Right atrium auricular region (tissue), 2 donors: ENCODE data around the gene HES7. TPM values are rescaled to one million over a fixed set of nuclear protein-coding genes. Genes with fewer than 3 reads are reported as not detected.
"Not testable (repeated sequence)": the region's sequence is repeated elsewhere in the genome, so short reads cannot be mapped to it uniquely, and the experiment has no call there.

Experiments used
- DNase-seq: peaks from one replicate; pipeline ENCODE4 v3.0.0-alpha.2; 2019; ENCODE audit warnings: low spot score
- H3K27ac ChIP-seq, 2 donors: fragments of 200-600 bp; sonication (generic); 1 replicate in 1 of 2; 2 replicates in 1 of 2; pipeline ENCODE4 v1.5.1; 2016 to 2019
- H3K27me3 ChIP-seq, 2 donors: fragments of 200-600 bp; sonication (generic); one replicate each; pipeline versions ENCODE4 v1.5.1 to v1.6.0; 2017 to 2019
- H3K36me3 ChIP-seq: fragments of 200-600 bp; sonication (generic); one replicate; pipeline ENCODE4 v1.5.1; 2016
- H3K4me1 ChIP-seq, 2 donors: fragments of 200-600 bp; sonication (generic); one replicate each; pipeline versions ENCODE4 v1.5.1 to v1.6.0; 2017 to 2019
- H3K4me3 ChIP-seq, 2 donors: fragments of 200-600 bp; sonication (generic); 1 replicate in 1 of 2; 2 replicates in 1 of 2; pipeline ENCODE4 v1.5.1; 2017 to 2019; ENCODE audit warnings: mild to moderate bottlenecking in 1 of 2, moderate library complexity in 1 of 2
- H3K9me3 ChIP-seq, 2 donors: fragments of 200-600 bp; sonication (generic); one replicate each; pipeline ENCODE4 v1.5.1; 2019
- total RNA-seq, 2 donors: library from RNA; depleted of rRNA; stranded (reverse); fragments of >200 nt; gene quantifications; one replicate each; pipeline ENCODE4 v1.1.0, GENCODE V29; 2016
- TF ChIP-seq, protein P1 (sequence below), 2 donors: fragments of 200-600 bp; sonication (generic); IDR thresholded peaks; one replicate each; pipeline ENCODE4 v1.5.1; 2019; ENCODE audit warnings: antibody characterized with exemption in 2 of 2

HES7 gene
- total RNA-seq, 2 donors from 2014 or later: not detected

DNA sequence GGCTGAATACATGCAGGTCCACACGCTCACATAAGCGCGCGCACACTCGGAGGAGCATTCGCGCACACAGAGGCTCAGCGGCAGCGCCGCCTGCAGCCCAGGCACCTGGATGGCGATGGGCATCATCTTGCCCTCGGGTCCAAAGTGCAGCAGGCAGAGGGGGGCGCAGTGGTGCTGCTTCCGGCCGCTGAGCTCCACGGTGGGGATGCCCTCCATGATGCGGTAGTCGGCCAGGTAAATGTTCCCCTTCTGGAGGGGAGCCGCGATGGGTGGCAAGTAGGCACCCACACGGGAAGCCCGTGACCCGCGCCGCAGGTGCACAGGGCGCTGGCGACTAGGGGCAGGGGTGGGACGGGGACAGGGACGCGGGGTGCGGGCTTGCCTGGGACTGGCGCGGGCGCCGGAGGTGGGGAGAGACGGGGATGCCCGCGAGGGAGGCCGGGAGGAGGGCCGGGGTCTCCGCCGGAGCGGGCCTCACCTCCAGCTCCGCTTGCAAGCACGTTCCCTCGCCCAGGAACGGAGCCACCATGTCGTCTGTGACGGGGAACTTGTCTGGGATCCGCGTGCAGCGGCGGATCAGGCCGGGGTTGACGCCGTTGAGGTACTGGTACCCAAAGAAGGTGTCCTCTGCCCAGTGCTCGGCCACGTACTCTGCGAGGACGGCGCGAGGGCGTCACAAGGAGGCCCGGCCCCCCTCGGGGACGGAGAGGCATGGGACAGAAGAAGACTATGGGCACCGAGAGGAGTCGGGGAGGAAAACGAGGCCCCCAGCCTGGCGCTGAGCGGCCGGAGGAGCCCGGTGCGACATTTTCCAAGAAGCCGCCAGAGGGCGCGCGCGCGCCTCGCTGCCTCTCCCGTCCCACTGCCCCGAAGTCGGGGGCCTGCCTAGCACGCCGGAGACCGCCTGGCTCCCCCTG, 44.4 kb downstream of the HES7 start:
- Histone ChIP-seq H3K36me3 (no peaks in the 10 kb centered on the region), H3K27me3 (peaks cover 9 to 14% of the 10 kb centered on the region in 2 donors), H3K27ac (no peak overlapping the region), H3K4me1 (peaks cover 0 to 13% of the 10 kb centered on the region in 2 donors), H3K9me3 (no peaks in the 10 kb centered on the region), H3K4me3 (peak overlapping the region; percentile 27 to 52)
- TF ChIP-seq, protein P1, sequence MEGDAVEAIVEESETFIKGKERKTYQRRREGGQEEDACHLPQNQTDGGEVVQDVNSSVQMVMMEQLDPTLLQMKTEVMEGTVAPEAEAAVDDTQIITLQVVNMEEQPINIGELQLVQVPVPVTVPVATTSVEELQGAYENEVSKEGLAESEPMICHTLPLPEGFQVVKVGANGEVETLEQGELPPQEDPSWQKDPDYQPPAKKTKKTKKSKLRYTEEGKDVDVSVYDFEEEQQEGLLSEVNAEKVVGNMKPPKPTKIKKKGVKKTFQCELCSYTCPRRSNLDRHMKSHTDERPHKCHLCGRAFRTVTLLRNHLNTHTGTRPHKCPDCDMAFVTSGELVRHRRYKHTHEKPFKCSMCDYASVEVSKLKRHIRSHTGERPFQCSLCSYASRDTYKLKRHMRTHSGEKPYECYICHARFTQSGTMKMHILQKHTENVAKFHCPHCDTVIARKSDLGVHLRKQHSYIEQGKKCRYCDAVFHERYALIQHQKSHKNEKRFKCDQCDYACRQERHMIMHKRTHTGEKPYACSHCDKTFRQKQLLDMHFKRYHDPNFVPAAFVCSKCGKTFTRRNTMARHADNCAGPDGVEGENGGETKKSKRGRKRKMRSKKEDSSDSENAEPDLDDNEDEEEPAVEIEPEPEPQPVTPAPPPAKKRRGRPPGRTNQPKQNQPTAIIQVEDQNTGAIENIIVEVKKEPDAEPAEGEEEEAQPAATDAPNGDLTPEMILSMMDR (IDR thresholded peaks at IDR 0.05): peak; percentile 89 to 94
- peak; percentile 69 for DNase-seq

DNA sequence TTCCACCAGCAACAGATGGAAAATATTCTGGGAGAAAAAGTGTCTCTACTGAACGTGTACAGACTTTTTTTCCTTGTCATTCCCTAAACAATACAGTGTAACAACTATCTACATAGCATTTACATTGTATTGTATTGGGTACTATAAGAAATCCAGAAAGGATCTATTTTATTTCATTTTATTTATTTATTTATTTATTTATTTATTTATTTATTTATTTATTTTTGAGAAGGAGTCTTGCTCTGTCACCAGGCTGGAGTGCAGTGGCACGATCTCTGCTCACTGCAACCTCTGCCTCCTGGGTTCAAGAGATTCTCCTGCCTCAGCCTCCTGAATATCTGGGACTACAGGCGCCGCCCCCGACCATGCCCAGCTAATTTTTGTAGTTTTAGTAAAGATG, 46.0 kb downstream of the HES7 start:
- not testable (repeated sequence) for DNase-seq, H3K4me3 ChIP-seq, H3K9me3 ChIP-seq, H3K27ac ChIP-seq, H3K36me3 ChIP-seq
- Histone ChIP-seq H3K27me3 (peaks cover 19 to 30% of the 10 kb centered on the region in 2 donors), H3K4me1 (peaks cover 0 to 24% of the 10 kb centered on the region in 2 donors)

DNA sequence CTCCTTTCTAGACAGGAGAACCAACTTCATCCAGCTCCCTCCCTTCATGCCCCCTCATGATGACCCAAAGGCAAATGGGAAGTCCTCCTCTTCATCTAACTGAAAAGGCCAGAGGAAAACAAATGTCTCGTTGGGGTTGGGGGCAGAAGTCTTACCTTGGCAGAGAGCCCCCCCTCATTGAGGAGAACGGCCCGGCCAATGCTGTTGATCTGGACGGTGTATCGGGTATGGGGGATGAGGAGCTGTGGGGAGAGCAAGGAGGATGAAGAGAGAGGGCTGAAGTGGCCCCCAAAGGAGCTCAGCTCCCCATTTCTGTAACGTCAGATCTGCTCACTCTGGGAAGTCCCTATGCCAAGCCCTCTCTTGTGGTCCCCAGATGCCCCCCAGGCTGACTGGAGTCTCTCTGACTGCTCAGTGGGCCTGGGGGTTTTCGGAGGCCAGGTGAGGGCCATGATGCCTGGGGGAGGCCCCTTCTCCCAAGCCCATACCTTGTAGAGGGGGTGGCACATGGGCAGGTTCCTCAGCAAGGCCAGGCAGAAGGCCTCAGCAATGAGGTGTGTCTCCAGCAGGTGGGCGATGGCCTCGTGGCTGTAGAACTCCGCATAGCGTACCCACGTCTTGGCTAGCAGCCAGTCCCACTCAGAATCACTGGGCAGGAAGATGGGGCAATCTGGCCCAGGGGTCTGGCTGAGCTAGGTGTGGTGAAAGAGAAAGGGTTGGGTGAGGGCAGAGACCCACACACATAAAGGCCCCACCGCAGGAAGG, 47.2 kb downstream of the HES7 start:
- no peak for DNase-seq
- no peak overlapping the region for H3K27ac ChIP-seq
- no peak overlapping the region for H3K4me3 ChIP-seq
- peaks cover 0 to 32% of the 10 kb centered on the region in 2 donors for H3K4me1 ChIP-seq
- H3K27me3 ChIP-seq: peaks cover 19 to 33% of the 10 kb centered on the region in 2 donors
- no peaks in the 10 kb centered on the region for H3K9me3 ChIP-seq
- no peaks in the 10 kb centered on the region for H3K36me3 ChIP-seq
- TF ChIP-seq, protein P1 (IDR thresholded peaks at IDR 0.05): no peak

DNA sequence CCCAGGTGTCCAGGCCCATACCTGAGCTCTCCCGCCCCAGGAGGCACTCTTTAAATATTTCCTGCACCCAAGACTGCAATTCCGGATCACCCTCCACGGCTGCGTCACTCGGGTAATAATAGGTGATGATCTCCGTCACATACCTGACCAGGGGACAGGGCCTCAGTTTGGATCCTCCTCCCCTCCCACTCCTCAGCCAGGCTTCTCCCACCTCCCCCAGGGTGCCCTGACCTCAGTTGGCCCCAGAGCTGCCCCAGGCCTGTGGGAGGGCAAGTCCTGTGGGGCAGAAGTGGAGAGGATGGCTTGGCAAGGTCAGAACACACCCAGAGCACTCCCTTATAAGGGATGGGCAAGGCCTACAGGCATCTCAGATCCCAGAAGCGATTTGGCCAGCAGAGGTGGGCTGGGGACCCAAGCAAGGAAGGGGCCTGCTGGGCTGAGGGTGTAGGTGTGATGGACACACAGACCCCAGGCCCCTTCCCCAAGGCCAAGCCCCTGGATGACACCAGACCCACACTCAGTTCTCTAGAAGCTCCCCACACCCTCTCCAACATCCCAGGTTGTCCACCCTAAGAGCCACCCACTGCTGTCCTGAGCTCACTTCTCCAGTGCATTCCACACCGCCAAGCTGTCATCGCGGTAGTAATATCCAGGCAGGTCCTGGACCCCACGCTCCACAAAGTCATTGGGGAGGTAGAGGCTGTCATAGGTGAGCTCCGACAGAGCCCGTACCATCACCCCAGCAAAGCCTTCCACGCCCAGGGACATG, 48.1 kb downstream of the HES7 start:
- H3K27me3 ChIP-seq: peaks cover 19 to 33% of the 10 kb centered on the region in 2 donors
- no peaks in the 10 kb centered on the region for H3K9me3 ChIP-seq
- no peak for DNase-seq
- H3K4me1 ChIP-seq: peaks cover 0 to 32% of the 10 kb centered on the region in 2 donors
- no peaks in the 10 kb centered on the region for H3K36me3 ChIP-seq
- no peak overlapping the region for H3K27ac ChIP-seq
- TF ChIP-seq, protein P1 (IDR thresholded peaks at IDR 0.05): no peak
- H3K4me3 ChIP-seq: no peak overlapping the region

DNA sequence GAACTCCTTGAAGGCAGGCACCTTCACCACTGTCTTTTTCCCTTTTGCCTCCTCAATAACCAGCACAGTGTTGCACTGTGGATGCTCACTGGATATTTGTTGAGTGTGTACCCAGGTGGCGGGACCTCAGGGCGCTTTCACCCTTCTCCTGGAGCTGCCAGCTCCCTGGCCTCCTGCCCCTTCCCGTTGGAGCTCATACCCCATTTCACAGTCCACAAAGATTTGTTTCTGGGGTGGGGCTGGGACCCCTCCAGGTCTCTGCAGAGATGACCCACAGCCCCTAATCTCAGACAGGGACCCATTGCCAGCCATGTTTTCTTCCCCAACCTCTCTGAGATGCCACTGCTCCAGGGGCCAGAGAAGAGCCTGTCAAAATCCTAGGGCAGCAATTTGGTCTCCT, 48.8 kb downstream of the HES7 start:
- no peak overlapping the region for H3K27ac ChIP-seq
- no peaks in the 10 kb centered on the region for H3K36me3 ChIP-seq
- peaks cover 19 to 33% of the 10 kb centered on the region in 2 donors for H3K27me3 ChIP-seq
- DNase-seq: no peak
- H3K9me3 ChIP-seq: no peaks in the 10 kb centered on the region
- TF ChIP-seq, protein P1 (IDR thresholded peaks at IDR 0.05): no peak
- H3K4me3 ChIP-seq: no peak overlapping the region
- H3K4me1 ChIP-seq: peaks cover 0 to 29% of the 10 kb centered on the region in 2 donors
